Stimulated activated CD8-positive, alpha-beta memory T cell treated with anti-CD3 and anti-CD28 coated beads, Interleukin-2, amount 100 ng/mL, for 48 hours (primary cell): Measurements from ENCODE around the gene COX8A.
"Not testable (repeated sequence)": the region's sequence is repeated elsewhere in the genome, so short reads cannot be mapped to it uniquely, and the experiment has no call there.

Source experiments
- DNase-seq, 2 donors: peaks; one replicate each; pipeline ENCODE4 v3.0.0-alpha.2; 2020; ENCODE audit warnings: low read depth in 2 of 2

The COX8A gene

GRCh38 chr11:63969461-63969860, 5.0 kb upstream of the COX8A start:
- no peak for DNase-seq

DNA sequence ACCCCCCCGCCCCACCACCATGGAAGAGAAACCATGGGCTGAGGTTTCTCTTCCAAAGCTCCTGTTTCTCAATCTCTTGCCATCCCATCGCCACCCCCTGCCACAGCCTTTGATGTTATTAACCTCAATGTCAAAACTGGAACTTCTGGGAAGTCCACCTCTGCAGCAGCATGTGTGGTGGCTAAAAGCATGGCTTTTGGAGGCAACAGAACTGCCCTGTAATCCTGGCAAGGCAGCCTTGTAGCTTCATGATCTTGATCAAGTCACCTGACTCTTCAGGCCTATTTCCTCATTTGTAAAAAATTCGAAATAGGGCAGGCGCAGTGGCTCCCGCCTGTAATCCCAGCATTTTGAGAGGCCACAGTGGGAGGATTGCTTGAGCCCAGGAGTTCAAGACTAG, 3.5 kb upstream of the COX8A start:
- no peak for DNase-seq

DNA sequence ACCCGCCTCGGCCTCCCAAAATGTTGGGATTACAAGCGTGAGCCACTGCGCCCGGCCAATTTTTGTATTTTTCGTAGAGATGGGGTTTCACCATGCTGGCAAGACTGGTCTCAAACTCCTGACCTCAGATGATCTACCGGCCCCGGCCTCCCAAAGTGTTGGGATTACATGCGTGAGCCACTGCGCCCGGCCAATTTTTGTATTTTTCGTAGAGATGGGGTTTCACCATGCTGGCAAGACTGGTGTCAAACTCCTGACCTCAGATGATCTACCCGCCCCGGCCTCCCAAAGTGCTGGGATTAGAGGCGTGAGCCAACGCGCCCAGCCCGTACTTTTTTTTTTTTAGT, 535 bp upstream of the COX8A start:
- not testable (repeated sequence) for DNase-seq

DNA sequence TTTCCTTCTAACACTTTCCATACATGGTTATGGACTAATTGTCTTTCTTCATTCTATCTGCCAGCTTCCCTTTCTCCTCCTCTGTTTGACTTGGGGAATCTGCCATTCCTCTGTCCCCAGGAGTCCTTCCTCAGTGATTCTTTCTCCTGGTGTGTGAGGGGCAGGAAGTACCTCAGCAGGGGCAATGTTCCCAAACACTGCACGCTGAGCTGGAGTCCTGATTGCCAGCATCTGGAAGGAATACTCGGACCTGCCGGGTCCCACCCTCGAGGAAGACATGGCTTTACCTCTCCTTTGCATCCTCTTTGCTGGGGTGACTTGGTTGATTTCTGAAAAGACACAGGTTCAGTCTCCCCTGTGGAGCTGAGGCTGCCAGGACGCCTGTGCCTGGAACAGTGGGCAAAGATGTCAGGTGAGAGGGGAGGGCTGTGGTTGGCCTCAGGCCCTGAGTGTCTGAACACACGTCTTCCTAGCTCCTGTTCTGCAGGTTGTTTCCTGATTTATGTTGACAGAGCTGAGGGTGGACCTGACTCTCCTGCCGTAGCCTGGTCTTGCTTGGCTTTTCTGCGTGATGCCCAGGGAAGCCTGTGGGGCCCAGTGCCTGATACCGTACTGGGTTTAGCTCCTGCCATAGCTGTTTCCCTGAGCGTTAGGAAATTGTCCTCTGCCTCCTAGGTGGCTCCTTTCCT, 4.3 kb downstream of the COX8A start:
- no peak for DNase-seq

- DNase-seq: no peak
These were observed 5.0 kb downstream of the COX8A start for GRCh38 chr11:63979426-63979825.

DNA sequence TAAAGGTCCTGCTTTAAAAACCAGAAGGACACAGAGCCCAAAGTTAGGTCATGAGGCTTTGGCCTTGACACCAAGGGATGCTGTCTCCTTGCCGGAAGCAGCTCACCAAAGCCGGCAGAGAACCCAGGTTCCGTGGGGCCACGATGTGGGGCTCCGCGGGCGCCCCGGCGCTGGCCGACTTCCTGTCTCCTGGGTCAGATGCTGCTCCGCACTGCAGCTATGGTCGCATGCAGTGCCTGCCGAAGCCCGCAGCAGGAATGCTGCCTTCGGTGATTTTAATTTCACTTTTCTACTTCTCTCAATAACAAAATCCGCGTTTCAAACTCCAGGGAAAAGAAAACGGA, 11.4 kb downstream of the COX8A start:
- DNase-seq: peak; percentile 46 to 63

- DNase-seq: peak; percentile 81 to 86
These were observed 11.9 kb downstream of the COX8A start, which contains the start of gene OTUB1 for GRCh38 chr11:63986156-63986931. Gene OTUB1, plus strand, starts transcription at chr11:63986438. Its CDS starts 19 bp downstream, at chr11:63986457.

DNA sequence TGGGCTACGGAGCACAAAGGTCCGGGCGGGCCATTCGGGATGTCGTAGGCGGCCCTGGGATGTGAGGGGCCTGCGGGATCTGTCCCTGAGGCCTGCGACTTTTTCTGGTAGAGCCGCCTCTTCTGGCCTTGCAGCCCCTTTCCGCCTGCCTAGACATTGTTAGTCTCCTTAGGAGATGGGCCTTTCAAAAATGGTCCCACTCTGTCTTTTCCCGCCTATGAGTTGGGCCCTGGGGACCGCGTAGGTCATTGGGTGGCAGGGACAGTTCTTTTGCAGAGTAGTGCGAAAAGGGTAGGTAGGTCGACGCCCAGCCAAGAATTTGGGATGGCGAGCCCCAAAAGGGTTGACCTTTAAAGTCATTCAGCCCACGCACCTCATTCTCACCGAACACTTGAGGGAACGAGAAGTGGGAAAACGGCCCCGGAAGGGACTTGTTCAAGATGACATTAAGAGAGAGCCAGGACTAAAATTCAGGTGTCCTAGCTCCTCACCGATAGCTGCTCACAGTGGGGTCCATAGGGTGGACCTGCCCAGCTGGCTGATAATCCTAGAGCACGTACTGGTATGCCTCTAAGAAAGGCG, 12.6 kb downstream of the COX8A start:
- no peak for DNase-seq

GRCh38 chr11:63991558-63991957, 17.1 kb downstream of the COX8A start:
- no peak for DNase-seq

DNA sequence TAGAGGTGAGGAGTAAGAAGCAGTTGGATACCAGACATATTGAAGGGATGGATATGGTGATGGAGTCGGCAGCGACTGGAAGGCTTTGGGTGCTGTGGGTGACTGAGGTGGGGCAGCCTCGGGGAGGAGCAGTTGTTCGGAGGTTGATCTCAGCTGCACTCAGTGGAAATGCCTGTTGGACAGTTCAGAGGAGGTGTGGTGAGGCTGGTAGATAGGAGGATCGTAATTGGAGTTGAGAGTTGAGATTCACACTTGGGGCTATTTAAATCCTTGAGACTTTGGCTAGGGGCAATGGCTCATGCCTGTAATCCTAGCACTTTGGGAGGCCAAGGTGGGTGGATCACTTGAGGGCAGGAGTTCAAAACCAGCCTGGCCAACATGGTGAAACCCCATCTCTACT, 18.7 kb downstream of the COX8A start:
- DNase-seq: no peak

DNA sequence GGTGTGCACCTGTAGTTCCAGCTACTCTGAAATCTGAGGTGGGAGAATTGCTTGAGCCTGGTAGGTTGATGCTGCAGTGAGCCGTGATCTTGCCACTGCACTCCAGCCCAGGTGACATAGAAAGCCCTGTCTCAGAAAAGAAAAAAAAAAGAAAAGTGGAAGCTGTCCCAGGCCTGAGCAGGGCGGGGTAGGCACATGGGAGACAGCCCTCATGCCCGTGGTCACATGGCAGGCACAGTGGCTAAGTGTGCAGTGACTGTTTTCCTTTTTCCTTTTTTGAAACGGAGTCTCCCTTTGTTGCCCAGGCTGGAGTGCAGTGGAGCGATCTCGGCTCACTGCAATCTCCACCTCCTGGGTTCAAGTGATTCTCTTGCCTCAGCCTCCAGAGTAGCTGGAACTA, 19.6 kb downstream of the COX8A start:
- no peak for DNase-seq

- no peak for DNase-seq
These were observed 22.1 kb downstream of the COX8A start for GRCh38 chr11:63996512-63996911.

DNA sequence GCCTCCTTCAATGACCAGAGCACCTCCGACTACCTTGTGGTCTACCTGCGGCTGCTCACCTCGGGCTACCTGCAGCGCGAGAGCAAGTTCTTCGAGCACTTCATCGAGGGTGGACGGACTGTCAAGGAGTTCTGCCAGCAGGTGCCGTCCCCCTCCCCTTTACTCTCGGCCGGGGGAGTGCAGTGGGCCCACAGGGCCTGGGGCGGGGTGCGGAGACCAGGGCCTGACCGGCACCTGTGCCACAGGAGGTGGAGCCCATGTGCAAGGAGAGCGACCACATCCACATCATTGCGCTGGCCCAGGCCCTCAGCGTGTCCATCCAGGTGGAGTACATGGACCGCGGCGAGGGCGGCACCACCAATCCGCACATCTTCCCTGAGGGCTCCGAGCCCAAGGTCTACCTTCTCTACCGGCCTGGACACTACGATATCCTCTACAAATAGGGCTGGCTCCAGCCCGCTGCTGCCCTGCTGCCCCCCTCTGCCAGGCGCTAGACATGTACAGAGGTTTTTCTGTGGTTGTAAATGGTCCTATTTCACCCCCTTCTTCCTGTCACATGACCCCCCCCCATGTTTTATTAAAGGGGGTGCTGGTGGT, 22.8 kb downstream of the COX8A start:
- no peak for DNase-seq

- no peak for DNase-seq
These were observed 23.4 kb downstream of the COX8A start for GRCh38 chr11:63997801-63998337.

DNA sequence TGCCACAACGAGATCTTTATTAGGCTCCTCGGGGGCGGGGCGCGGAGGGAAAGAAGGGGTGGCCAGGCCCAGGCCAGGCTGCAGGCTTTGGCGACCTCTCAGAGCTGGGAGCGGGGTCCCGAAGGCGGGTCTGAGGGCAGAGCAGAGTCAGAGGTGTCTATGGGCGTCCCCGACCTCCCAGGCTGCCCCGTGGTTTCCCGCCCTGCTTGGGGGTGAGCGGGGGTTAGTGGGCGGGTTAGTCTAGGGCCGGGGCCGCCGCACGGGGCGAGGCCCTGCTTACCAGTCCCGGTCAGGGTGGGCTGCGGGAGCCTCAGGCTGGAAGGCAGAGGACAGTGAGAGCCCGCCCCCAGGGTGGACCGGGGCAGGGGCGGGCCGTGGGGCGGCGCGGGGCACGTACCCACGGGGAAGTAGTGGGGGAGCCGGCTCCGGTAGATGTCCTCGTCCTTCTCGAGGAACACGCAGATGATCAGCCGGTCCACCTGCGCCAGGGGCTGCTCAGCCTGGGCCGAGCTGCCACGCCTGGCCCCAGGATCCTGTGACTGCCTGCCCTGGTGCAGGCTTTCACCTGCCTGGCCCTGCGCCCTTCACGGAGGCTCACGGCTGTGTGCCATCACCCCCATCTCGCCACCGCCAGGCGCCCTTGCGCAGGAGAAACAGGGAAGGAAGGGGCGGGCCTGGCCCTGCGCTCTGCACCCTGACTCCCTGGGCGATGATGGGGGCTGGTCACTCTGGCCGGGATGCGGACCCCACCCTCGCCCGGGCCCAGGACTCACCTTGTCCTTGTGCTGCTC, 24.3 kb downstream of the COX8A start:
- no peak for DNase-seq

DNA sequence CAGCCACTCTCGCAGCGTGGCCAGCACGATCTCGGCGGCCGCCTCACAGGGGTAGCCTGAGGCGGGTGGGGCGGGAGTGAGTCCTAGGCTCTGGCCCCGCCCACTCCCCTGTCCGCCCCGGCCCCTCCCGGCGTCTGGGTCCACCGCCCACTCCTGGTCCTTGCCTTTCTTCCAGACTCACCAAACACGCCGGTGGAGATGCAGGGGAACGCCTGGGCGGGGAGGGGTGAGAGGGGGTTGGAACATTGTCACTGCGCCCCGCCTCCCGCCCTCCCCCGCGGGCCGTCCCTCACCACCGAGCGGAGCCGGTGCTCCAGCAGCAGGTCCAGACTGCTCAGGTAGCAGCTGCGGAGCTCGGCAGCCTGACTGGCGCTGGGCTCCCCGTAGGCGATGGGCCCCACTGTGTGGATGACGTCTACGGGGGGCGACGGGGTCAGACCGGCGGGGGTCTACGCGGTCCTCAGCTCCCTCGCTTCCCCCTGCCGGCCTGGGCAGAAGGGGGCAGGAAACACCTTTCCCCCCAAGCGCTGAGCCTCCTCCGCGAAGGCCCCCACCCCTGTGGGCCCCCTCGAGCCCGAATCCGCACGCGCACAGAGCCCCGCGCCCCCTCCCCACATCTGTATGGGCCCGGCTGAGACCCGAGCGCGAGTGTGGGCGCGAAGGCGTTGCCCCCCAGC, 25.1 kb downstream of the COX8A start:
- DNase-seq: peak; percentile 43 to 56

DNA sequence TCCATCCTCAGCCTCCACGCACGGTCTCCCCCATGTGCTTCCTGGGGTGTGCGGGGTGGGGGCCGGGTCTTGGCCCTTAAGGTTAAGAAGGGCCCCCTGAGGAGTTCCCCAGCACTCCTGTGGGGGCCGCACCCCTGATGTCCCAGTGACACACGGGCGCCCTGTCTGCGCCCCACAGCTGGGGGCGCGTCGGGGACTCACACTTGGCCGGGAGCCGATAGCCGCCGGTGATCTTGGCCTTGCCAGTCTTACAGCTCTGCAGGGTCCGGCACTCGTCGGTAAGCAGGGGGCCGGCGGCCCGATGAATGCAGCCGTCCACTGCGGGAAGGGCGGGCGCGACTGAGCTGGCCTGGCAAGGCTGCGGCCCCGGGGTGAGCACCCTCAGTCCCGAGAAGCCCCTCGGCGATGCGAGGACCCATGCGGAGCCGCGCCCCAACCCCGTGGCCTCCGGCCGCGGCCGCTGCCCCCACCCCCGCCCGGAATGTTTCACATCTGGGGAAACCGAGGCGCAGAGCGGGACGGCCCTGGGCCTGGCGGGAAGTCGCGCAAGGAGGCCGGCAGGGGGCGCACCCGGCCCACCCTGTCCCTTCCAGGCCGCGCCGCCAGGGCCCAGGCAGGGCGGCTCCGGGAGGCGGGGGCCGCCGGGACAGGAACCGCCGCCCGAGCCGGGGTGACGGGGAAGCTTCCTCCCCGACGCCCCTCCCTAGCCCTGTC, 25.8 kb downstream of the COX8A start:
- peak; percentile 48 to 67 for DNase-seq

DNA sequence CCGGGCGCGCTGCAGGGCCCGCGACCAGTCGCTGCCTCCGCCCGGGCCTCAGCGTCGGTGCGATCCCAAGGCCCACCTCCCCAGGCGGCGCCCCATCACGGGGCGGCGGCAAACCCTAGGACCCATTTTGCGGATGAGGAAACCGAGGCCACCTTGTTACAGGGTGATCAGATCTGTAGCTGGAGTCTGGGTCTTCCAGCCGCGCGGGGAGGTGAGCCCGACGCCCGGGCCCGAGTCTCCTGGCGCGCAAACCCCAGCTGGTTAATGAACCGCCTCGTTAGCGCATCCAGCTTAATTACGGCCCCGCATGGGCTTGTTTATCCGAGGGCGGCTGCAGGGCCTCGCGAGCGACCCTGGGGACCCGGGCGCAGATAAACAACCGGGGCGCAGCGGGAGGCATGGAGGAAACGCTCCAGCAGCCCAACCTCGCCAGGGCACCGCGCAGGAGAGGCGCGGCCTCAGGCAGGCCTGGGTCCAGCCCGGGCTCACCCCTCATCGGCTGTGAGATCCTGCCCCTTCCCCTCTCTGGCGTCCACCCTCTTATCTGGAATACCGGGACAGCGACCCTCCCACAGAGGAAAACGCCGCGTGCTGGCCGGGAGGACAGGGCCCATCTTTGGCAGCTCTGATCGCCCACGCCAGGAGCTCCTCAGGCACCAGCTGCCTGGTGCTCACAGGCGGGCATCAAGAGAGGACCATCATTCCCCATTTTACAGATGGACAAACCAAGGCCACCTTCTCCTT, 26.5 kb downstream of the COX8A start:
- DNase-seq: no peak
